CD4-positive, alpha-beta T cell (primary cell): ENCODE measurements around the gene FAM110A. TPM values are rescaled to one million over a fixed set of nuclear protein-coding genes. Genes with fewer than 3 reads are reported as not detected.
A peak's percentile ranks its signal among the peaks of the same experiment; 100 is the strongest.

Source experiments
- ATAC-seq: fragments of 200-7000 bp; cut with Tn5 transposase; one replicate; pipeline ENCODE4 v1.10.0; 2022; ENCODE audit warnings: mild to moderate bottlenecking; ENCODE audit not compliant: poor library complexity
- CTCF ChIA-PET: fragments of 350-600 bp; sonication (Branson Sonifier 250); formaldehyde crosslinking; loops from one replicate; lab custom pipeline; 2021; ENCODE audit warnings: antibody characterized with exemption, inconsistent platforms; lab: Charles Lee
- POLR2A ChIA-PET: fragments of 350-600 bp; sonication (Branson Sonifier 250); formaldehyde crosslinking; loops from one replicate; lab custom pipeline; 2021; ENCODE audit warnings: antibody characterized with exemption, inconsistent platforms; lab: Charles Lee
- DNase-seq, 14 experiments: peaks; one replicate each; pipeline ENCODE4 v3.0.0-alpha.2; 2013 to 2020; ENCODE audit warnings: mixed read lengths in 2 of 14
- H3K27ac ChIP-seq, 2 donors: one replicate each; pipeline versions ENCODE4 v1.5.1 to v1.7.0; 2013; ENCODE audit warnings: low read length in 2 of 2, low read depth in 1 of 2, mild to moderate bottlenecking in 1 of 2
- H3K27me3 ChIP-seq, 2 experiments: 1 replicate in 1 of 2; 2 replicates in 1 of 2; pipeline versions ENCODE4 v1.6.1 to v1.7.0; 2013; ENCODE audit warnings: low read length in 2 of 2, control low read depth in 1 of 2, mild to moderate bottlenecking in 1 of 2, moderate library complexity in 1 of 2; ENCODE audit not compliant: insufficient read depth in 2 of 2, control insufficient read depth in 1 of 2
- H3K36me3 ChIP-seq: one replicate; pipeline ENCODE4 v1.6.1; 2013; ENCODE audit warnings: low read length, control low read depth; ENCODE audit not compliant: insufficient read depth
- H3K4me1 ChIP-seq: one replicate; pipeline ENCODE4 v1.6.1; 2013; ENCODE audit warnings: low read length, control low read depth; ENCODE audit not compliant: insufficient read depth
- H3K4me3 ChIP-seq: one replicate; pipeline ENCODE4 v1.5.1; 2013; ENCODE audit warnings: mild to moderate bottlenecking, low read length, moderate library complexity
- H3K9me3 ChIP-seq, 2 experiments: 1 replicate in 1 of 2; 2 replicates in 1 of 2; pipeline versions ENCODE4 v1.6.1 to v1.7.0; 2013; ENCODE audit warnings: low read length in 2 of 2, mild to moderate bottlenecking in 2 of 2, control low read depth in 1 of 2, moderate library complexity in 1 of 2; ENCODE audit not compliant: control insufficient read depth in 1 of 2, insufficient read depth in 1 of 2
- H3K27ac Mint-ChIP-seq: one replicate; pipeline ENCODE4 v1.8.0; 2020; ENCODE audit warnings: mixed read lengths
- H3K27me3 Mint-ChIP-seq: one replicate; pipeline ENCODE4 v1.8.0; 2021; ENCODE audit warnings: mixed read lengths
- H3K36me3 Mint-ChIP-seq: one replicate; pipeline ENCODE4 v1.8.0; 2021; ENCODE audit warnings: low read depth, mixed read lengths
- H3K4me1 Mint-ChIP-seq: one replicate; pipeline ENCODE4 v1.8.0; 2021; ENCODE audit warnings: low read depth, mixed read lengths
- H3K4me3 Mint-ChIP-seq: one replicate; pipeline ENCODE4 v1.8.0; 2020; ENCODE audit warnings: mild to moderate bottlenecking, mixed read lengths
- H3K9me3 Mint-ChIP-seq: one replicate; pipeline ENCODE4 v1.8.0; 2020; ENCODE audit warnings: mixed read lengths
- intact Hi-C, 2 experiments: fragments of 100-400 bp; cut with DNase I in 1 of 2; cut with micrococcal nuclease in 1 of 2; formaldehyde crosslinking; loops; one replicate each; pipeline versions ENCODE4 v1.15.1 to v1.9.0; 2023 to 2025; cut with DNase I, micrococcal nuclease
- total RNA-seq, 174 experiments: library from RNA in 2 of 174; stranded (reverse) in 2 of 174; gene quantifications; one replicate each; pipeline ENCODE4 v1.2.3 and lab custom pipeline; 2021 to 2026
- TF ChIP-seq, protein P1 (sequence below): fragments of 200-600 bp; IDR thresholded peaks from one replicate; pipeline ENCODE4 v1.8.0; 2022; ENCODE audit warnings: antibody characterized with exemption, mild to moderate bottlenecking

Gene FAM110A
- total RNA-seq, 2 experiments from 2014 or later, result 4.5 to 4.8 TPM

DNA sequence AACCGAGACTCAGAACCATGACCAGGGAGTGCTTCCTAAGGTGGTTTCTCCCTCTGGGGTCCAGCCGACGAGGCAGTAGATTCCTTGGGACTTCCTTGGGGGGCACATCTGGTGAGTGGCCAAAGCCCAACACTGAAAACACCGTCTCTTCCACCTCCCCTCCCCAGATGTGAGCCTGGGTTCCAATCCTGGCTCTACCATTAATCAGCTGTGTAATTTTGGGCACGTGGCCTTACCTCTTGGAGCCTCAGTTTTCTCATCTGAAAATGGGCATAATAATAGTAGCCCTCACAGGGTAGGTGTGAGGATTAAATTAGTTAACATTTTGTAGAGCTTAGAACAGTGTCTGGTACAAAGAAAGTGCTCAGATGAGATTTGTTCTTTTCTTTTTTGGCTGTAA is 5.5 kb downstream of the FAM110A start:
- CTCF ChIA-PET, result interaction anchor here (1.0 kb wide), 1 partner anchor 10 kb away, joined by 3 read pairs; no protein-coding TSS in a partner anchor
- Mint-ChIP-seq H3K27ac (no peak overlapping the region), H3K4me1 (peaks cover 69% of the 10 kb centered on the region), H3K4me3 (peak overlapping the region; percentile 5), H3K36me3 (no peaks in the 10 kb centered on the region), H3K27me3 (no peaks in the 10 kb centered on the region), H3K9me3 (no peaks in the 10 kb centered on the region)
- Histone ChIP-seq H3K36me3 (no peaks in the 10 kb centered on the region), H3K9me3 (no peaks in the 10 kb centered on the region), H3K27me3 (peaks cover 0 to 4% of the 10 kb centered on the region in 2 experiments), H3K4me1 (peaks cover 69% of the 10 kb centered on the region), H3K27ac (no peak overlapping the region), H3K4me3 (no peak overlapping the region)
- ATAC-seq (no peak), DNase-seq (no peak)
- POLR2A ChIA-PET, result interaction anchor here (1.0 kb wide), 1 partner anchor 8 kb away, joined by 4 read pairs; no protein-coding TSS in a partner anchor
- intact Hi-C loops, result loop anchor here in 1 of 2 experiments (5.0 to 10.0 kb wide), 2 partner anchors 297 to 626 kb away; partner anchors contain the start of genes CSNK2A1 and NSFL1C
- TF ChIP-seq, protein P1, sequence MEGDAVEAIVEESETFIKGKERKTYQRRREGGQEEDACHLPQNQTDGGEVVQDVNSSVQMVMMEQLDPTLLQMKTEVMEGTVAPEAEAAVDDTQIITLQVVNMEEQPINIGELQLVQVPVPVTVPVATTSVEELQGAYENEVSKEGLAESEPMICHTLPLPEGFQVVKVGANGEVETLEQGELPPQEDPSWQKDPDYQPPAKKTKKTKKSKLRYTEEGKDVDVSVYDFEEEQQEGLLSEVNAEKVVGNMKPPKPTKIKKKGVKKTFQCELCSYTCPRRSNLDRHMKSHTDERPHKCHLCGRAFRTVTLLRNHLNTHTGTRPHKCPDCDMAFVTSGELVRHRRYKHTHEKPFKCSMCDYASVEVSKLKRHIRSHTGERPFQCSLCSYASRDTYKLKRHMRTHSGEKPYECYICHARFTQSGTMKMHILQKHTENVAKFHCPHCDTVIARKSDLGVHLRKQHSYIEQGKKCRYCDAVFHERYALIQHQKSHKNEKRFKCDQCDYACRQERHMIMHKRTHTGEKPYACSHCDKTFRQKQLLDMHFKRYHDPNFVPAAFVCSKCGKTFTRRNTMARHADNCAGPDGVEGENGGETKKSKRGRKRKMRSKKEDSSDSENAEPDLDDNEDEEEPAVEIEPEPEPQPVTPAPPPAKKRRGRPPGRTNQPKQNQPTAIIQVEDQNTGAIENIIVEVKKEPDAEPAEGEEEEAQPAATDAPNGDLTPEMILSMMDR, result no peak

DNA sequence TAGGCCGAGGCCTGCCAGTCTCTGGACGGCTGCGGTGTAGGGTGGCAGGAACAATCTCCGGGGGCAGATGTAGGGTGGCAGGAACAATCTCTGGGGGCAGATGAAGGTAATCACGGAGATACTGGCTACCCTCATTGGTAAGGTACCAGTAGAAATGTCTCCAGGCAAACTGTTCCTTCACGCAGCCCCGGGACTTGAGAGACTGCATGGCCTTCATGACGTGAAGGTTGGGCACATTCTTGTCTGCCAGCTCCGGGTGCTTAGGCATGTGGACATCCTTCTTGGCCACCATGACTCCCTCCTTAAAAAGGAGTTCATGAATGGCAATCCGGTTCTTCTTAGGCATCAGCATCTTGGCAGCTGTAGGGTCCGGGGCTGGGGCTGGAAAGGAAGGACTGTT is 6.1 kb downstream of the FAM110A start:
- Histone ChIP-seq H3K4me1 (peaks cover 67% of the 10 kb centered on the region), H3K4me3 (no peak overlapping the region), H3K27ac (no peak overlapping the region), H3K9me3 (no peaks in the 10 kb centered on the region), H3K36me3 (no peaks in the 10 kb centered on the region), H3K27me3 (peaks cover 0 to 4% of the 10 kb centered on the region in 2 experiments)
- H3K36me3 Mint-ChIP-seq, result no peaks in the 10 kb centered on the region
- H3K4me3 Mint-ChIP-seq, result peak overlapping the region; percentile 76
- ChIA-PET CTCF (no interaction called here), POLR2A (no interaction called here)
- TF ChIP-seq, protein P1, result no peak
- no peak overlapping the region for H3K27ac Mint-ChIP-seq
- DNase-seq (no peak), ATAC-seq (no peak)
- intact Hi-C loops, result loop anchor here in 1 of 2 experiments (5.0 to 10.0 kb wide), 2 partner anchors 297 to 625 kb away; partner anchors contain the start of genes CSNK2A1 and NSFL1C
- H3K4me1 Mint-ChIP-seq, result peaks cover 69% of the 10 kb centered on the region
- no peaks in the 10 kb centered on the region for H3K27me3 Mint-ChIP-seq
- H3K9me3 Mint-ChIP-seq, result no peaks in the 10 kb centered on the region

DNA sequence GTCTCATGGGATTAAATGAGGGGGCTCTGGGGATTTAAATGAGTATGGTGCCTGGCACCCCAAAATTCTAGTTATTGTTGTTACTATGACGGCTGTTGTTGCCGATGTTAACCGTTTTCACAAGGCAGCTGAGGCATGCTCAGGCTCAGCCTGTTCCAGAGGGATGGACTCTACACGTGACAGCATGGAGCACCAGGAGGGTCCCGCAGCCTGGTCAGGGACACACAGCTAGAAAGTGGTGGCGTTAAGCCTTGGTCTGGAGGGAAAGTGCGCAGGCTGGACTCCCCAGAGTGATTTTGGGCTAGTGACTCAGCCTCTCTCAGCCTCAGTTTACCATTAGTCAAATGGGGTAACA is 7.0 kb downstream of the FAM110A start:
- ATAC-seq (no peak), DNase-seq (no peak)
- H3K4me3 ChIP-seq, result peak overlapping the region; percentile 54
- H3K27me3 ChIP-seq, result peaks cover 0 to 4% of the 10 kb centered on the region in 2 experiments
- Mint-ChIP-seq H3K27me3 (no peaks in the 10 kb centered on the region), H3K9me3 (no peaks in the 10 kb centered on the region), H3K4me3 (peak overlapping the region; percentile 81), H3K4me1 (peaks cover 64% of the 10 kb centered on the region), H3K36me3 (no peaks in the 10 kb centered on the region), H3K27ac (no peak overlapping the region)
- TF ChIP-seq, protein P1, result no peak
- ChIA-PET POLR2A (no interaction called here), CTCF (no interaction called here)
- intact Hi-C loops, result no loop called here
- H3K27ac ChIP-seq, result no peak overlapping the region
- H3K4me1 ChIP-seq, result peaks cover 66% of the 10 kb centered on the region
- H3K36me3 ChIP-seq, result no peaks in the 10 kb centered on the region
- no peaks in the 10 kb centered on the region for H3K9me3 ChIP-seq
